ENCODE measurements around the gene SDS. TPM values are rescaled to one million over a fixed set of nuclear protein-coding genes. Genes with fewer than 3 reads are reported as not detected.
"Not testable (repeated sequence)": the region's sequence is repeated elsewhere in the genome, so short reads cannot be mapped to it uniquely, and the experiment has no call there.

SDS gene
- total RNA-seq, 1 donor from 2014 or later = not detected

- Histone ChIP-seq H3K4me3 (peak overlapping the region in 1 of 2 donors; percentile 63), H3K36me3 (no peaks in the 10 kb centered on the region), H3K9me3 (no peaks in the 10 kb centered on the region), H3K27ac (peak overlapping the region; percentile 70), H3K4me1 (peaks cover 31% of the 10 kb centered on the region), H3K27me3 (no peaks in the 10 kb centered on the region)
- no peak for DNase-seq (ENCODE audit: extremely low spot score in 2 of 2)
- TF ChIP-seq POLR2A (IDR thresholded peaks at IDR 0.05) (no peak), CTCF (IDR thresholded peaks at IDR 0.05) (no peak), POLR2AphosphoS5 (IDR thresholded peaks at IDR 0.05; ENCODE audit: insufficient read depth in 1 of 2, low read depth in 1 of 2) (no peak)
- intact Hi-C loops (cut with DNase I) = no loop called here
These were observed 43.5 kb downstream of the SDS start for GRCh38 chr12:113359939-113360748.

- Histone ChIP-seq H3K4me1 (peaks cover 31% of the 10 kb centered on the region), H3K9me3 (no peaks in the 10 kb centered on the region), H3K36me3 (no peaks in the 10 kb centered on the region), H3K27ac (peak overlapping the region; percentile 70), H3K4me3 (peak overlapping the region; percentile 63 to 78), H3K27me3 (no peaks in the 10 kb centered on the region)
- TF ChIP-seq POLR2A (IDR thresholded peaks at IDR 0.05) = no peak
- TF ChIP-seq POLR2AphosphoS5 (IDR thresholded peaks at IDR 0.05; ENCODE audit: insufficient read depth in 1 of 2, low read depth in 1 of 2) = peak in 1 of 2 donors; percentile 22
- TF ChIP-seq CTCF (IDR thresholded peaks at IDR 0.05) = no peak
- intact Hi-C loops (cut with DNase I) = no loop called here
- peak in 1 of 2 donors; percentile 92 for DNase-seq (ENCODE audit: extremely low spot score in 2 of 2)
These were observed 44.4 kb downstream of the SDS start for GRCh38 chr12:113359133-113359938.

GRCh38 chr12:113358381-113359132 lies 45.1 kb downstream of the SDS start, which contains the start of gene PLBD2:
PLBD2 (plus strand) TSS chr12:113358587; CDS start chr12:113358601, 14 bp downstream.
- Histone ChIP-seq H3K27ac (peak within 1 kb of the TSS; percentile 70), H3K36me3 (no peaks in the 10 kb centered on the region), H3K9me3 (no peaks in the 10 kb centered on the region), H3K4me3 (peak within 1 kb of the TSS; percentile 63 to 78), H3K4me1 (peaks cover 31% of the 10 kb centered on the region), H3K27me3 (no peaks in the 10 kb centered on the region)
- DNase-seq (ENCODE audit: extremely low spot score in 2 of 2) = peak in 1 of 2 donors; percentile 91
- intact Hi-C loops (cut with DNase I) = no loop called here
- TF ChIP-seq CTCF (IDR thresholded peaks at IDR 0.05) (no peak), POLR2AphosphoS5 (IDR thresholded peaks at IDR 0.05; ENCODE audit: insufficient read depth in 1 of 2, low read depth in 1 of 2) (peak; percentile 59 to 68), POLR2A (IDR thresholded peaks at IDR 0.05) (peak in 1 of 2 donors; percentile 40)

GRCh38 chr12:113354192-113354591 lies 49.5 kb downstream of the SDS start:
- H3K27ac ChIP-seq; H3K4me3 ChIP-seq; H3K9me3 ChIP-seq; DNase-seq (ENCODE audit: extremely low spot score in 2 of 2); H3K27me3 ChIP-seq; intact Hi-C loops (cut with DNase I); H3K36me3 ChIP-seq; H3K4me1 ChIP-seq: not testable (repeated sequence)

GRCh38 chr12:113351089-113351488 lies 52.6 kb downstream of the SDS start:
- H3K36me3 ChIP-seq = no peaks in the 10 kb centered on the region
- no peak for DNase-seq (ENCODE audit: extremely low spot score in 2 of 2)
- no peaks in the 10 kb centered on the region for H3K27me3 ChIP-seq
- no peak overlapping the region for H3K27ac ChIP-seq
- no peaks in the 10 kb centered on the region for H3K4me1 ChIP-seq
- intact Hi-C loops (cut with DNase I) = no loop called here
- no peak overlapping the region for H3K4me3 ChIP-seq
- TF ChIP-seq CTCF (IDR thresholded peaks at IDR 0.05) = no peak
- TF ChIP-seq POLR2AphosphoS5 (IDR thresholded peaks at IDR 0.05; ENCODE audit: insufficient read depth in 1 of 2, low read depth in 1 of 2) = no peak
- TF ChIP-seq POLR2A (IDR thresholded peaks at IDR 0.05) = no peak
- H3K9me3 ChIP-seq = no peaks in the 10 kb centered on the region

Data from vagina (tissue), 2 donors.